Fibroblast of lung (primary cell): ENCODE results near the gene LRIT2. TPM values are rescaled to one million over a fixed set of nuclear protein-coding genes. Genes with fewer than 3 reads are reported as not detected.

ENCODE experiments used
- DNase-seq, 2 donors: peaks; one replicate each; pipeline versions ENCODE4 v3.0.0 to v3.0.0-alpha.2; 2010; ENCODE audit warnings: low read depth in 2 of 2
- H2AFZ ChIP-seq: 2 replicates; pipeline ENCODE4 v1.5.1; 2012; ENCODE audit warnings: low read length, control low read depth, inconsistent platforms
- H3K27ac ChIP-seq: 2 replicates; pipeline ENCODE4 v1.5.1; 2011; ENCODE audit warnings: low read length, control low read depth; ENCODE audit not compliant: insufficient read depth
- H3K27me3 ChIP-seq: 2 replicates; pipeline ENCODE4 v1.5.1; 2011; ENCODE audit warnings: mild to moderate bottlenecking, low read length; ENCODE audit not compliant: control insufficient read depth, insufficient read depth
- H3K36me3 ChIP-seq: 2 replicates; pipeline ENCODE4 v1.5.1; 2011; ENCODE audit warnings: low read length; ENCODE audit not compliant: control insufficient read depth, insufficient read depth
- H3K4me1 ChIP-seq: 2 replicates; pipeline ENCODE4 v1.5.1; 2011; ENCODE audit warnings: low read length; ENCODE audit not compliant: control insufficient read depth, insufficient read depth; ENCODE audit errors: extremely low read depth
- H3K4me2 ChIP-seq: 2 replicates; pipeline ENCODE4 v1.5.1; 2011; ENCODE audit warnings: low read length, control low read depth; ENCODE audit not compliant: insufficient read depth; ENCODE audit errors: extremely low read depth
- H3K4me3 ChIP-seq, 4 experiments: fragments of 200-600 bp in 1 of 4; sonication (generic) in 1 of 4; replicated peaks in 1 of 4; 2 replicates each; pipeline ENCODE4 v1.5.1; 2011 to 2016; ENCODE audit warnings: low read length in 4 of 4, low read depth in 3 of 4, mild to moderate bottlenecking in 3 of 4, control low read depth in 2 of 4, inconsistent platforms in 1 of 4, mixed read lengths in 1 of 4; ENCODE audit not compliant: insufficient read depth in 1 of 4; ENCODE audit errors: control extremely low read depth in 1 of 4
- H3K79me2 ChIP-seq: 2 replicates; pipeline ENCODE4 v1.5.1; 2012; ENCODE audit warnings: mild to moderate bottlenecking, low read length, inconsistent platforms; ENCODE audit not compliant: control insufficient read depth, insufficient read depth
- H3K9ac ChIP-seq: 2 replicates; pipeline ENCODE4 v1.5.1; 2011; ENCODE audit warnings: mild to moderate bottlenecking, low read length, control low read depth; ENCODE audit not compliant: insufficient read depth
- H3K9me3 ChIP-seq: 2 replicates; pipeline ENCODE4 v1.5.1; 2012; ENCODE audit warnings: low read depth, low read length; ENCODE audit not compliant: control insufficient read depth, insufficient read depth
- H4K20me1 ChIP-seq: 2 replicates; pipeline ENCODE4 v1.5.1; 2011; ENCODE audit warnings: low read length; ENCODE audit not compliant: control insufficient read depth, insufficient read depth; ENCODE audit errors: extremely low read depth
- EZH2 ChIP-seq: IDR thresholded peaks from 2 replicates; pipeline ENCODE4 v1.5.1; 2012; ENCODE audit warnings: low read length, control low read depth, mild to moderate bottlenecking; ENCODE audit errors: missing control alignments
- polyA plus RNA-seq, 2 donors: library from polyadenylated mRNA; depleted of rRNA in 1 of 2; stranded (reverse) in 1 of 2; unstranded in 1 of 2; fragments of >200 nt; gene quantifications; 2 replicates each; pipeline ENCODE4 v1.2.1, GENCODE V29; 2011 to 2012; ENCODE audit warnings: missing spikeins in 1 of 2
- total RNA-seq: library from RNA; depleted of rRNA; stranded (reverse); fragments of >200 nt; gene quantifications from 2 replicates; pipeline ENCODE4 v1.2.1, GENCODE V29; 2014
- TF ChIP-seq, protein P1 (sequence below), 2 donors: IDR thresholded peaks in 1 of 2; conservative IDR thresholded peaks in 1 of 2; 1 replicate in 1 of 2; 2 replicates in 1 of 2; pipeline ENCODE4 v1.5.1; 2011 to 2012; ENCODE audit warnings: low read length in 2 of 2, control low read depth in 1 of 2, inconsistent platforms in 1 of 2, low read depth in 1 of 2, mild to moderate bottlenecking in 1 of 2

The LRIT2 gene
- total and polyA plus RNA-seq, 2 donors (not counting 1 experiment from before 2014, with no cell fraction given) = not detected

DNA sequence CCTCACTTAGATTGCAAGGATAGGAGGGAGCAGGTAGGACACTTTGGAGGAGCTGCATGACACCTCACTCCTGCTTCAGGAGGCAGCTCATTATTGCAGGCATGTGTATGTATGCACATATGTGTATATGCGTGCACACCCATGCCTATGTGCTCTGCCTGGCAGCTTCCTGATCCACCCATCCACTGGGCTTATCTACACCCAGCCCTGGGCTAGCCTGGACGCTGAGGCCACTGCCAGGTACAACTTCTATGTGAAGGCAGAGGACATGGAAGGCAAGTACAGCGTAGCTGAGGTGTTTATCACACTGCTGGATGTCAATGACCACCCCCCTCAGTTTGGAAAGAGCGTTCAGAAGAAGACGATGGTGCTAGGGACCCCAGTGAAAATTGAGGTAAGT is 13.3 kb downstream of the LRIT2 start:
- TF ChIP-seq EZH2 = no peak
- TF ChIP-seq, protein P1, sequence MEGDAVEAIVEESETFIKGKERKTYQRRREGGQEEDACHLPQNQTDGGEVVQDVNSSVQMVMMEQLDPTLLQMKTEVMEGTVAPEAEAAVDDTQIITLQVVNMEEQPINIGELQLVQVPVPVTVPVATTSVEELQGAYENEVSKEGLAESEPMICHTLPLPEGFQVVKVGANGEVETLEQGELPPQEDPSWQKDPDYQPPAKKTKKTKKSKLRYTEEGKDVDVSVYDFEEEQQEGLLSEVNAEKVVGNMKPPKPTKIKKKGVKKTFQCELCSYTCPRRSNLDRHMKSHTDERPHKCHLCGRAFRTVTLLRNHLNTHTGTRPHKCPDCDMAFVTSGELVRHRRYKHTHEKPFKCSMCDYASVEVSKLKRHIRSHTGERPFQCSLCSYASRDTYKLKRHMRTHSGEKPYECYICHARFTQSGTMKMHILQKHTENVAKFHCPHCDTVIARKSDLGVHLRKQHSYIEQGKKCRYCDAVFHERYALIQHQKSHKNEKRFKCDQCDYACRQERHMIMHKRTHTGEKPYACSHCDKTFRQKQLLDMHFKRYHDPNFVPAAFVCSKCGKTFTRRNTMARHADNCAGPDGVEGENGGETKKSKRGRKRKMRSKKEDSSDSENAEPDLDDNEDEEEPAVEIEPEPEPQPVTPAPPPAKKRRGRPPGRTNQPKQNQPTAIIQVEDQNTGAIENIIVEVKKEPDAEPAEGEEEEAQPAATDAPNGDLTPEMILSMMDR (conservative IDR thresholded peaks at IDR 0.05 in 1 of 2, IDR thresholded peaks at IDR 0.05 in 1 of 2; ENCODE audit: low read depth in 1 of 2, low read length in 2 of 2) = no peak
- Histone ChIP-seq H3K4me3 (no peak overlapping the region), H3K27ac (no peak overlapping the region), H3K4me2 (no peak overlapping the region), H3K27me3 (no peaks in the 10 kb centered on the region), H3K4me1 (no peaks in the 10 kb centered on the region), H3K9ac (no peak overlapping the region), H3K9me3 (no peaks in the 10 kb centered on the region), H3K79me2 (no peaks in the 10 kb centered on the region), H4K20me1 (no peaks in the 10 kb centered on the region), H2AFZ (no peak overlapping the region), H3K36me3 (no peaks in the 10 kb centered on the region)
- DNase-seq = no peak

DNA sequence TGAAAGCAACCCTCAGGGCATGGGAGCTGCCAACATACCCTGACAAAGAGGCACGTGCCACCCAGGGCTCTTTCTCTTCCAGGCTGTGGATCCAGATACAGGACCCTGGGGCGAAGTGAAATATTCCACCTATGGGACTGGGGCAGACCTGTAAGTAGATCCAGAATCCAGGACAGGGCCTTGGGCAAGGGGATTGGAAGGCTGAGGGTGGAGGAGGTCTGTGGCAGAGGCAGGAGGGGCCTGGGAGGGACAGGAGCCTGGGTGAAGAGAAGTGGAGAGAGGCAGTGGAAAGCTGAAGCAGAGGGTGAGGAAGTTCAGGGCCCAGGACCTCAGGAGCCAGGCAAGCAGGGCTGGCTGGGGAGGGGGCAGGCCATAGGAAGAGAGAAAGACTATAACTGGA is 13.8 kb downstream of the LRIT2 start:
- Histone ChIP-seq H3K4me3 (no peak overlapping the region), H3K36me3 (no peaks in the 10 kb centered on the region), H3K79me2 (no peaks in the 10 kb centered on the region), H3K9ac (no peak overlapping the region), H4K20me1 (no peaks in the 10 kb centered on the region), H3K9me3 (no peaks in the 10 kb centered on the region), H2AFZ (no peak overlapping the region), H3K4me2 (no peak overlapping the region), H3K27me3 (no peaks in the 10 kb centered on the region), H3K27ac (no peak overlapping the region), H3K4me1 (no peaks in the 10 kb centered on the region)
- TF ChIP-seq EZH2 = no peak
- DNase-seq = no peak

DNA sequence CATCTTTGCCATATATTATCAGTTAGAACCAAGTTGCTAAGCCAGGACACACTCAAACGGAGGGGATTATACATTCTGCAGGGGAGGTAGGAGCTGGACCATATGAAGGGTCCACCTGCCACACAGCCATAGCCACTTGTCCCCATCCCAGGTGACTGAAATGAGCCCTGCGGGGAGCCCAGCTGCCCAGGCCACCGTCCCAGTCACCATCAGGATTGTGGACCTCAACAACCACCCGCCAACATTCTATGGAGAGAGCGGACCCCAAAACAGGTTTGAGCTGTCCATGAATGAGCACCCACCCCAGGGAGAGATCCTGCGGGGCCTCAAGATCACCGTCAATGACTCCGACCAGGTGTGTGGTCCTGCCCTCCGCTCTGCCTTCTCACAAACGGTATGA is 17.3 kb downstream of the LRIT2 start:
- no peaks in the 10 kb centered on the region for H3K4me1 ChIP-seq
- no peaks in the 10 kb centered on the region for H3K9me3 ChIP-seq
- no peak overlapping the region for H3K4me2 ChIP-seq
- TF ChIP-seq, protein P1 (conservative IDR thresholded peaks at IDR 0.05 in 1 of 2, IDR thresholded peaks at IDR 0.05 in 1 of 2; ENCODE audit: low read depth in 1 of 2, low read length in 2 of 2) = no peak
- TF ChIP-seq EZH2 = no peak
- H3K27me3 ChIP-seq = no peaks in the 10 kb centered on the region
- no peak overlapping the region for H3K27ac ChIP-seq
- no peaks in the 10 kb centered on the region for H3K36me3 ChIP-seq
- H3K9ac ChIP-seq = no peak overlapping the region
- no peak for DNase-seq
- no peak overlapping the region for H2AFZ ChIP-seq
- no peaks in the 10 kb centered on the region for H4K20me1 ChIP-seq
- H3K79me2 ChIP-seq = no peaks in the 10 kb centered on the region
- no peak overlapping the region for H3K4me3 ChIP-seq
